Activated naive CD4-positive, alpha-beta T cell (primary cell): ENCODE measurements around the gene KLHL25.

Experiments
- DNase-seq, 4 experiments: peaks; one replicate each; lab custom pipeline; 2025; lab: John Stamatoyannopoulos, UW

The KLHL25 gene

DNA sequence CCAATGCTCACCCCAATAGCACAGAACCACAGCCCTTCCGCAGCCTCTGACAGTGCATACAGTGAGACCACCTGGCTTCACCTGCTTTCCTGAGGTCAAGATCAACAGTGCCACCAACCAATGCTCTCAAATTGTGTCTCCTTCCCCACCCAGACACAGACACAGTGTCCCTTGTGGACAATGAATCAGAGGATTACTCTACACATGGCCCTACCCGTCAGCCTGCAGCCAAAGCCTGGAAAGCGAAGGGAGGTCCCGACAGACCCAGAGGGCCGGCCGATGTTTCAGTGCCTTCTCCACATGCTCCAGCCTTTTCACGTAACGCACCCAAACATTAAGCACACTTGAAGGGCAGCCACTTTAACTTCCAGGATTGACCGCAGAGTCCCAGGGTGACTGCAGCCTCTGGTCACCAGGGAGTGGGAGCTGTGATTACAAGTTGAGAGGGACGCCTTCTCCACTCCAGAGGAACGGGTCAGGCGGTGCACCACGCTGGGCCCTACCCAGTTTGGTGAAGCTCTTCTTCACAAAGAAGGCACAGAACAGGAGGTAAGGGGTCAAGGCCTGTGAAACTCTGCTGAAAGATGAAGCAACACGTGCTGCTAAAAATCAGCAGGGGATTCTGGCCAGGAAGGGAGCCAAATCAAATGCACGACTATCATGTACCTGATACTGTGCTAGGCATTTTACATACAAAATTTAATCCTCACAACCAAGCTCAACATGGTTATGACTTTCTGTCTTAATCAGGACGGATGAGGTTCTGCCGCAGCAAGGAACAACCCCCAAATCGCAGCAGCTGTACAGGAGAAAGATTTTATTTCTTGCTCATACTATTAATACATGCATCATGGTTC is 17.2 kb downstream of the KLHL25 start:
- DNase-seq, result no peak

DNA sequence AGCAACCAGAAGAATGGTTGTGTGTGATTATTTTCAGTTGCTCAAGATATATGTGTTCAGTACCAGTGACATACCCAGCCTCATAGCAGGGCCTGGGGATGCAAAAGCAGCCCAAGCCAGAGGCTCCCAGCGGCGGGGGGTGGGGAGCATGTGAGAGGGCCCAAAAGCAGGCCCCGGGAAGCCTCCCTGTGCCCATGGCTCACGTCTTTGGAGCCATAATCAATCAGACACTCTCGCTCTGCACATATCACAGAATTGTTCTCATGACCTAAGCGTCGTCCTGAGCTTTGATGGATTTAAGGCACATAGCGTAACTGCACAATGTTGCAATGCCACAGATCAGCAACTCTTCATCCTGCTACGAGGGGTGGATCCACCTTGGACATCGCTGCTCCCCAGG is 20.8 kb downstream of the KLHL25 start:
- no peak for DNase-seq

DNA sequence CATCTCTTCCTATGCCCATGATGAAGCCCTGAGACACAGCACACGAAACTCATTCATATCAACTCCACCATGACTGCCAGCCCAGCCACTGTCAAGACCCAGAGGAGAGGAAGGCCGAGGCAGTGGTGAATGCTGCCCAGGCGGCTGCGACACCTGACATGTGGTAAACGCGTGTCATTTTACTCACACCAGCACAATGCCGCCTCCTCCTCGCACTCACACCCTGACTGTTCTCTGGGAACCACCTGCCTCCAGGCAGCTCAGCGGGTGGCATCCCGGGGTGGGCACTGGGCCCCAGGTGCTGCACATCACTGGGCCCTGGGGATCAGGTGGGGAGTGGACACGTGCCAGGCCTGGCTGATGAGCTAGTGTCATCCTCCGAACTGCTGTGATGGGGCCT is 21.5 kb downstream of the KLHL25 start:
- no peak for DNase-seq

DNA sequence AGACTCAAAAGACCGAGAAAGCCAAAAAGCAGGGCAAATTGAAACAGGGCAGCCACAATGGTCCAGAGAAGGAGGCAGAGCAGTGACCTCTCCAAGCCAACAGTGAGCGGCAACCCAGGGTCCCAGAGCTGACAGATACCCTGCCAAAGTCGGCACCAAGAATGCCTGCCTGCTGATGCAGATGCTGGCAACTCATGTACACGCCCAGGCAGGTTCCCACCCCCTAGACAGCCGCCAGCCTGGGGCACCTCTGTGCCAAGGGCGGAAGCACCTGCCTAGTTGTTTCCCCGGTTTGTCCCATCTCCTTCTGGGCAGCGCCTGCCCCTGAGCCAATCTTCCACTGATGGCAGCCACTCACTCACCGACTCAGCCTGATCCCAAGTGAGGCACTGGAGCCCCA is 22.1 kb downstream of the KLHL25 start:
- DNase-seq, result no peak

DNA sequence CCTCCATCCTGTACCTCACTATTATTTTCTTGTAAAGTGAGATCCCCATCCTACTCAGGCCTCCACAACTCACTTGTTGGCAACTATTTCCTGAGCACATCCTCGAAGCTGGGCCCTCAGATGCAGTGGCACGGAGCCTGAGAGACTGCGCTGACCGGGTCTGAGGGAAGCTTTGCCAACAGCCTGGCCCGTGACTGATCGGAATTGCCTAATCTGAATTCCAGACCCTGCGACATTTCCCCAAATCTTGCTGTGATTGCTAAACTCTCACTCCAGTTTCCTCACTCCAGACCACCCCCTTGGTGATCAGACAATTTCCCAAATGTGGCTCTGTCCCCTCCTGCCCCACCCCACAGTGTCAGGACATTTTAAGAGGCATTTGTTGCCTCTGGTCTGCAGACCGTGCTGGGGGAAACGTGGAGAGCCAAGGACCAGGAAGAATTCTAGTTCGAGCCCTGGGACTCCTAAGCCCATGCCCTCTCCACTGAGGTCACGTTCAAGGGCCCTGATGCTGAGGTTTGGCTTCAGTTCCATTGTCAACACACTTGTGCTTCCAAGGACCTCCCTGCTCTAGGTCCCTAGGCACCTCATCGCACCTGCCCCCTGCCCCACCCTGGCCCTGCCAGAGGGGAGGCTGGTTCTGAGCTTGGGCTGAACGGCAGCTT is 22.8 kb downstream of the KLHL25 start:
- DNase-seq, result no peak

DNA sequence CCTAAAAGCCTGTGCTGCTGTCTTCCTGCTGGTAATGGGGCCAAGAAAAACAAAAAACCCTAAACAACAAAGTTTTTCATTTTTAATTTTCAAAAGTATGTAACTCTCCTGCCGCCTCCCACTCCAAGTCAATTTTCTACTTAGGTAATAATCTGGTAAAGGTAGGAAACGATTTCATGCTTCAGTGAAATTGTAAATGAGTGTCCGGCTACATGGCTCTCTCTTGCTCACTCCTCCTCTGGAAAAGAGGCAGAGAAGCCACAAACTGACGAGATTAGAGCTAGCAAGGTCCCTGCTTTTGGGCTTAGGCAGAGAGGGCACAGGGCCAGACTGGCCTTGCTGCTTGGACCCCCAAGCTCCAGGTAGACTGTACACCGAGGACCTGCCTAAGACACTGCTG is 23.5 kb downstream of the KLHL25 start:
- no peak for DNase-seq

DNA sequence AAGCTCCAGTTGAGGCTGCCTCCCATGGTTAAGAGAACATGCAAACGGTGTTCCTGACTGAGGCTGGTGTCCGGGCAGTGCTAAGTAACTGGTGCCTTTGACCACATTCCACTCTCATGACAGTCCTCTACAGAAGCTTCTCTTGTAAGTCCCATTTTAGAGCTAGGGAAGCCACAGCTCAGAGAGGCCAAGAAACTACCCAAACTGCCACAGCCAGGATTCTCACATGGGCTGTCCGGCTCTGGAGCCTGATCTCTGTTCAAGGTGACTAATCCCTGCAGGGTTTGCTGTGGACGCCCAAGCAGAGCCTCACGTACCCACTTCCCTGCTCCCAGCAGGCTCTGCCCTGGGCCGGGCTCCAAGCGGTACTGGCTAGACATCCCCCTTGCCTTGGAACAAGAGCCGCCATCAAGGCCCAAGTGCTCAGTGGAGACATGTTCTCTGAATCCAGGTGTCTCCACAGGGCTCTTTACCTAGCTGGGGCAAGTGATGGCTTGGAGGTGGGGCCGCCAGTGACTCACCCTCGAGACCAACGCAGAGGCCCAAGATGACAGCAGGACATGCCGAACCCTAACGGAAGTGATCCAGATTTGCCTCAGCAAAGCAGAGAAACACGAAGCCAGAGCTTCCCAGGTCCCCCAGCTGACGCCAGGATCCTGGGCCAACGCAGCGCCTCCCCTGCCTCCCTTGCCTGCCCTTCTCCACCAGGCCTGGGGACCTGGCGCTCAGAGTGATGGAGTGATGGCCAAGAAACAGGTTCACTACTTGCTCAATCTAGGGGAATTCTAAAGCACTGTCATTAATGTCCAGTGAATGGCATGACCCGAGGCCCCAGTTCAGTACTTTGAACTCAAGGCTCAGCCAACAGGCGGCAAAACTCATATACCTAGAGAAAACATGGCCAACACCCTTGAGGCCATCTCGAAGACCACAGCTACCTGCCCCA is 24.4 kb downstream of the KLHL25 start:
- no peak for DNase-seq

DNA sequence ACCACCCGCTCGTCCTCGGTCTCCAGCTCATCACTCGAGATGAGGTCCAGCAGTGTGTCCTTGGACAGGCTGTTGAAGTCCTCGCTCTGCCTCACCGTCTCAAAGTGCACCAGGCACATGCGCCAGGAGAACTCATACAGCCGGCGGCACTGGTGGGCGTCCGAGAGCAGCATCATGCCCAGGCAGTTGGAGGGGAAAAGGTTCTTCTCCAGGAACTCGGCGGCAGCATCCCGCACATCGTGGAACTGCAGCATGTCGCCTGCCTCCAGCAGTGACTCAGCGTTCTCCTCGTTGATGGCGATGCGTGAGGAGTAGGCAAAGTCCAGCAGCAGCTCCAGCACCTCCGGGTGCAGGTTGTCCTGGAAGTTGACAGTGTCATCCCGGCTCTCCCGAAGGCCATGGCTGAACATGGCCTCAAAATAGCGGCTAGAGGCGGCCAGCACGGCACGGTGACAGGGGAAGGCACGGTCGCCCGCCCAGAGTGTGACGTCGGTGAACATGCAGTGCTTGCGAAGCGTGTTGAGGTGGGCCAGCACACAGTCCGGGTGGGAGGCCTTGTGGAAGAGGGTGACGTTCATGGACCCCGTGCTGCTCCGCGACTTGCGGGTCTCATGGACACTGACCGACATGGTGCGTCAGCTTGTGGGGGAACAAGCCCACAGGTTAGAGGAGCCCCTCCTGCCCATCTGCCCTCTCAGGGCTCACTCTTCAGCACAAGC is 25.4 kb downstream of the KLHL25 start:
- no peak for DNase-seq

DNA sequence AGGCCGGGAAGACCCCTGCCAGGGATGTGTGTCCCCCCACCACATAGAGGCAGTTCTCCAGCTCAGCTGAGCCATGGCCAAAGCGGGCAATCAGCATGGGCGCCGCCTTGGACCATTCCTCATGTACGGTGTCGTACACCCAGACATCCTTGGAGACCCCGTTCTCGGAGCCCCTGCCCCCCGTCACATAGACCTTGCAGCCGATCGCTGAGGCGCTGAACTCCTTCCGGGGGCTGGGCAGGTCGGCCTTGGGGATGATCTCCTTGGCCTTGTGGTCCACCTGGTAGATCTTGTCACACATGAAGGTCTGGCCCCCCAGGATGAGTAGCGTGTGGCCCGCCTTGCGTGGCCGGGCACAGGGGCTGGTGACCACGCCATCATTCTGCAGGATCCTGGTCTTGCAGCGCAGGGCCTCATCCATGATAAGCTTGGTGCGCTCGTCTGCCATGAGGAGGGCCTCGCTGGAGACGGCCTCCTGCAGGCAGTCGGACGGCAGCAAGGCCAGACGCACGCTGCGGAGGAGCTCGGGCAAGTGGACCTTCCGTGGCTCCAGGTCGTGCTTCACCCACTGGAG is 26.0 kb downstream of the KLHL25 start:
- no peak for DNase-seq

DNA sequence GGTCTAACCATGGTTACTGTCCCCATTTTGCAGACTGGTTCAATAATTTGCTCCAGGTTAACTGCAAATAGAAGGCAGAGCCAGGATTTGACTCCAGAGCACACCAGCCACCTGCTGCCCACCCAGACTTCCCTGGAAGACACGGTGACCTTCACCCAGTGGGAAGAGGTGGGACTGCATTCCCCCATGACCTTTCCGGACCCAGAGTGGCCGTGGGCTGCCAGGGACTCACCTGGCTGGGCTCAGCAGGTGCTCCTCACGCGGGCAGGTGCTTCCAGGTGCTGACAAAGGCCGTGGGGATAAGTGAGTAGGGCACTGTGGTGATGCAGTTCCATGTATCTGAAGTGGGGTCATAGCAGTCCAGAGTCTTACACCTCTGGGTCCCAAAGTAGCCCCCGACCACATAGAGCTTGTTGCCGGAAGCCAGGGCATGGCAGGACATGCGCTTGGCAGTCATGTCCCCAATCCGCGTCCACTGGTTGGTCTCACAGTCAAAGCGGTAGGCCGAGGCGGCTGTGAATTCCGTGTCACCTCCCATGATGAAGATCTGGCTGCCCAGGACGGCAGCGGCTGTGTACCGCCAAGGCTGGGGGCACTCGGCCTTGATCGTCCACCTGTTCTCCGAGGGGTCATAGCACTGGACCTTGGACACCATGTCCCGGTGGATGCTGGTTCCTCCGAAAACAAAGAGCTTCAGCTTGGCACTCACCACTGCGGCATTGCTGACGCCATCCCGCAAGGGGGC is 26.8 kb downstream of the KLHL25 start:
- DNase-seq, result no peak

DNA sequence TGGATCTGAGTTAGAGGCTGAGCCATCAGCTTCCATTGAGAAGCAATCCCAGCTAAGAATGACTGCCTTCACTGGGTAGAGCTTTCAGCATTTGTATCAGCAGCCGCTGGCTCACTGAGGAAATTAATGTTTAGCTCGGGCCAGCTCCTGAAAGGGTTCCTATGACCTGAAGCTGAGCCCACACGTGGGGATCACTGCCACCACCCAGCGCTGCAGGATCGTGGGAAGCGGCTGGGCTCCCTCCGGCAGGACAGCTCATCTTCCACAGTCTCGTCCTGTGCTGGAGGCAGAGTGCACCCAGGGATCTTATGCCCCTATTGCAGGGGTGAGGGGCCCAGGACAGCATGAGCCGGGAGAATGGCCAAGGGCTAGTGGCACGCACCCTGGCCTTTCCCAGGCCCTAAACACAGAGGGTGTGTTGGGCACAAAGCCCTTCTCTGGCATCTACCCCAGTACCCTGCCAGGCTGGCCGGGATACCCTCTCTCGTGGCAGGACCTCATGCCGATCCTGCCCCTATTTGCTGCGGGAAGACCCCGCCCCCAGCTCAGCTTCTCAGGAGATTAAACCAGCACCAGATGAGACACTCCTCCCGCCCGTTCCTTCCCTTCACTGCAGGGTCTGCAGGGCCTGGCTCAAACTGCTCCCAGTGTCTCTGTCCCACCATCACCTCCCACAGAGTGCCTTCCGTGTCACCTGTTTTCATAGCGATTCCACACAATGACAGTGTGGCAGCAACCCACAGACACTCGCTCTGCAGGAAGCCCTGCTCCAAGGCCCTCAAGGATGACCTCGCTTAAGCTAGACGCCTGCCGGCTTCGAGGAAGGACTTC is 28.5 kb downstream of the KLHL25 start:
- no peak for DNase-seq

DNA sequence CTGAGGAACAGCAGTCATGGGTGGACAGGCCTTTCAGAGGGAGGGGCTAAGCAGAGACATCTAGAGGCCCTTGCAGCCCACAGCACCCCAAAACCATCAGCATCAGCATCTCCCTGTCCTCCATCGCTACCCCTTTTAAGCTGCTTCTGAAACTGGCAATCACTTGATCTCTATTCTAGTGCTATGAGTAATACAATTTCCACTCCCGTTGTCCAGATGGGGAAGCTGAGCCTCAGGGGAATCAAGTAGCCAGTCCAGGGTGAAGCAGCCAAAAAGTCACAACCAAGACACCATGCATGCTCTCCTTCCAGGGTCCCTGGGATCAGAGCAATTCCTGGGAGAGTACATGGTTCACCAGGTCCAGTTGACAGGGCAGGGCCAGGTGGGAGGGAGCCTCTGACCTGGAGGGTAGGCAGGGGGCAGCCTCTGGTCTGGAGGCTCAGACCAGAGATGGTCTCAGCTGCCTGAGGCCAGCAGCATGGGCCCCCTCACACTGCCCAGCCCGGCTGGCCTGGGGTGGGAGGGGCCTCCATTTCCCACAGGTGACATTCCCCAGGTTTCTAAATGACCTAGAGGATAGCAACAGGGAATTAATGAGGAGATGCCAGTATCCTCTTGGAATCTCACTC is 30.0 kb downstream of the KLHL25 start:
- DNase-seq, result no peak

DNA sequence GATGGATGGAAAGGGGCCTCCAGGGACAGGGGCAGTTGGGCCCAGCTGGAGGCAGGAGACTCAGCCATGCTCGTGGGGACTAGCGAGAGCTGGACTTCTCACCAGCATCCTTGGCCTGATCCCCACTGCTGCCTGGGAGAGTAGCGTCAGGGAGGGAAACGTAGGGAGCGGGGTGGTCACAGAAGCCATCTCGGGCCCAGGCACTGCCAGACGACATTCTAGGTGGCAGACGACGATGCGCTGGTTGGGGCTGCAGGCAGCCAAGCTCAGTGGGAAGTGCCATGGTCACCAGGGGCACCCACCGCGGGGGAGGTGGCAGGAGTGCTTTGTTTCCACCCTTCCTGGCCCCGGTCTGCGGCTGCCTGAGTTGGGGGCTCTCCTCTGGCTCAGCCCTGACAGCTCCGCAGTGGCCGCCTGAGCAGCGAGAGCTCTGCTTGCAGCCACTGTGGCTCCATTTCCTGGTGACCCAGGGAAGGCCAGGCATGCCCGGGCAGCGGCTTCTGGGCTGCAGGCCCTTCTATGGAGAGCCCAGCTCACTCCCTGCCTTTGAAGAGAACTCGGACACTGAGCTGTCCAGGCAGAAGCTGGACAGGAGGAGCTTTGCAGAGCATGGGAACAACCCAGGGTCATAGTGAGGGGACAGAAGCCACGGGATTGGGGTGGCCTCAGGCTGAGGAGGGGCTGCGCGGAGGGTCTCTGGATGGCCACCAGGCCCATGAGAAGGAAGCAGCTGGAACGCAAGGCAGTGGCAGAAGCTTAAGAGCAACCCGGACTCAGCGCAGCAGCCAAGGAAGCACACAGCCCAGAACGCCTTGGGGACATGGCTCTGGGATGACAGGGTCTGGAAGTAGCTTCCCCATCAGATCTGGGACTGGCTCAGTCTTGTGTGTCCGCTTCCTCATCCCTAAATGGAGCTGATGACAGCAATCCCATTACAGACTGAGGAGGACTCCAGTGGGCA is 30.8 kb downstream of the KLHL25 start:
- no peak for DNase-seq

DNA sequence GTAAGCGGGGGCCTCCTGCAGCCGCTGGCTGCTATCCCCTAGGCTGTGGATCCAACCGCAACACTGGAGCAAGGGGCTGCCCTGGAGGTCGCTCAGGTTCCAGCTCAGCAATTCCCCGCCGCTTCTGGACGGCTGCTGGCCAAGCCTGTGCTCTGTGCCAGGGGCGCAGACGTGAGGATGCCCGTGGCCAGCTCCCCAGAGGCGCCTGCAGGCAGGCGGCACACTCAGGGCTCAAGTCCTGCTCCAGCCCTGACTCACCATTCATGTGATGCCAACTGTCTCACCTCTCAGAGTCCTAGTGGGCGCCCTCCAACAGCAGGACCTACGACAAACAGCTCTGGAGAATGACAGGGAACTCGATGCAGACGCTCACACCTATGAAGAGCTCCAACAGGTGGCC is 31.6 kb downstream of the KLHL25 start:
- DNase-seq, result no peak

DNA sequence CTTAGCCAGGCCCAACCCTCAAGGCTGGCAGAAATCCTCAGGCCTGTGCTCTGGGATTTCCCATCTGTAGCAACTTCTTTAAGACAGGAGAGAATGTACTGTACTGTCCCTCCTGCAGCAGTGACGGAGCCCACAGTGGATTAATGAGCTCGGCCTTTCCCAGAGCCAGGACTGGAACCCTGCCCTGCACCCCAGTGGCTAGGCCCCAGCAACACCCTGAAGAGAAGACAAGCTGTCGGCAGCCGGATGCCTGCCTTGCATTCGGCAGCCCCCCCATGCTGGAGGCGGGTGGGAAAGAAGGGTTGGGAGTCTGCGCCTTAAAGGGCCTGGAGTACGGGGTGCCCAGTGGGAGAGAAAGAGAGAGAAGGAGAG is 32.0 kb downstream of the KLHL25 start:
- no peak for DNase-seq

DNA sequence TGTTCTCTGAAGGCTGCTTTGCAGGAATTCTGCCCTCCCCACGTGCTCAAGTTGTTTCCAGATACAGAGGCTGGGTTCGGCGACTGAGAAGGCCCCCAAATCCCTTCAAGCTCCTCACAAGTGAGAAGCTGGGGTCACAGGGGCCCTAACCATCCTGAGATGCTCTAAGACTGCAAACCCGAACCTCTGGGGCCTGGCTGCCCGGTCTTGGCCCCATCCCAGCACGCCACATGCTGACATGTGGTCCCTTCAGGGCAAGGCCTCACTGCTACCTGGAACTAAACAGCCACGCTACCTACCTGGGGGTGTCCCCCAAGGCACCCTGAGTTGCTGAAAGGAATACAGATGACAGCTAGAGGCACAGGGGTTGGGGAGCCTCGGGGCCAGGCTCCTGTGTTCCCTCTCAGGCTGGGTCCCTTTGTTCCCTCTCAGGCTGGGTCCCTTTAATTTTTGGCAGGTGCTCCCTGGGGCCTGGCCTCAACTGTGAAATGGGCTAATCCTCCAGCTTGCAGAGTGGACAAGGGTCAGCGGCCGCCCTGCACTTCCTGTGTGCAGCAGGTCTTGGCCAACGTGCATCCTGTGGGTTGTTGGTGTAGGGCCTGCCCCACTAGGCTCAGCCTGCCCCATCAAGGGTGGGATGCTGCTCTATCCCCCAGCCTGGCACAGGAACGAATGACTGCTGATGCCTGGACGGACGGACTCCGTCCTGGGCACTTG is 32.5 kb downstream of the KLHL25 start:
- DNase-seq, result no peak

DNA sequence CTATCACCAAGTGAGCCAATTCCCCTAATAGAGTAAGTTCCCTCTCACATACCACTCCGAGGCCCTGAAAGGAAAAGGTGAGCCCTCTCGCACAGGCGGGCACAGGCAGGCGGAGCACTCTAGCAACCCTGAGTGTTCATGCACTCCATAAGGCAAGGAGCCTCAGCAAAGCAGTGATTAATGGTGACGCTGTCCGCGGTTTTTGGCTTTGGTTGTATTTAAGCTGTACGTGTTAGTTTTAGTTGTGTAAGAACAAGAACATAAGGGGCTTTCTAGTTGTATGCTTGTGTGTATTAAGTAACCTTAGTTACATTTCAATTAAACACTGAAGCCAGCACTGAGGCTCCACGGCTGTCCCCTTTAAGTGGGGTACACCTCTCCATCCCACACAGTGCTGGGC is 33.1 kb downstream of the KLHL25 start:
- no peak for DNase-seq
